ENCODE measurements around the gene FHIT. TPM values are rescaled to one million over a fixed set of nuclear protein-coding genes. Genes with fewer than 3 reads are reported as not detected.

Gene FHIT
- polyA plus RNA-seq, 1 of the 3 experiments (the other 2 are of a cell fraction): 0.41 TPM

GRCh38 chr3:59992578-59992977 lies 1258.7 kb downstream of the FHIT start (continued):
- TF ChIP-seq REST (IDR thresholded peaks at IDR 0.05; ENCODE audit: low read depth, low read length) (no peak), SMC3 (IDR thresholded peaks at IDR 0.05; ENCODE audit: low read depth, low read length) (no peak), USF2 (IDR thresholded peaks at IDR 0.05; ENCODE audit: borderline replicate concordance, low read depth, low read length) (no peak), ELF1 (IDR thresholded peaks at IDR 0.05) (no peak), RCOR1 (IDR thresholded peaks at IDR 0.05; ENCODE audit: low read length) (no peak), FOXJ3 (CRISPR knock-in tag; IDR thresholded peaks at IDR 0.05) (no peak)
- TF ChIP-seq, protein P1, sequence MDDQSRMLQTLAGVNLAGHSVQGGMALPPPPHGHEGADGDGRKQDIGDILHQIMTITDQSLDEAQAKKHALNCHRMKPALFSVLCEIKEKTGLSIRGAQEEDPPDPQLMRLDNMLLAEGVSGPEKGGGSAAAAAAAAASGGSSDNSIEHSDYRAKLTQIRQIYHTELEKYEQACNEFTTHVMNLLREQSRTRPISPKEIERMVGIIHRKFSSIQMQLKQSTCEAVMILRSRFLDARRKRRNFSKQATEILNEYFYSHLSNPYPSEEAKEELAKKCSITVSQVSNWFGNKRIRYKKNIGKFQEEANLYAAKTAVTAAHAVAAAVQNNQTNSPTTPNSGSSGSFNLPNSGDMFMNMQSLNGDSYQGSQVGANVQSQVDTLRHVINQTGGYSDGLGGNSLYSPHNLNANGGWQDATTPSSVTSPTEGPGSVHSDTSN (IDR thresholded peaks at IDR 0.05): no peak

- H3K9me3 ChIP-seq: no peaks in the 10 kb centered on the region
- H3K9ac ChIP-seq: no peak overlapping the region
- no peak overlapping the region for H3K27ac ChIP-seq (ENCODE audit: low read depth in 2 of 2, low read length in 1 of 2)
- no peaks in the 10 kb centered on the region for H3K27me3 ChIP-seq (ENCODE audit: insufficient read depth)
- no peaks in the 10 kb centered on the region for H3F3A ChIP-seq (replicated peaks; ENCODE audit: insufficient read depth)
- no peaks in the 10 kb centered on the region for H4K20me1 ChIP-seq (ENCODE audit: insufficient read depth)
- no peaks in the 10 kb centered on the region for H3K36me3 ChIP-seq (replicated peaks in 1 of 2; ENCODE audit: control insufficient read depth in 1 of 2, insufficient read depth in 2 of 2, low read length in 1 of 2)
- no peak for DNase-seq
- H2AFZ ChIP-seq (ENCODE audit: low read depth): no peak overlapping the region
- WGBS (ENCODE audit: low lambda C conversion rate): 39% methylated on average over 2 of the region's 2 CpGs
- no peaks in the 10 kb centered on the region for H3K79me2 ChIP-seq (ENCODE audit: insufficient read depth)
- H3K4me3 ChIP-seq (ENCODE audit: low read depth in 2 of 2, low read length in 1 of 2): no peak overlapping the region
- no peaks in the 10 kb centered on the region for H3K9me2 ChIP-seq
- ChIA-PET POLR2A (no interaction called here), CTCF (no interaction called here)
- no peaks in the 10 kb centered on the region for H3K4me1 ChIP-seq (ENCODE audit: control insufficient read depth in 1 of 2, insufficient read depth in 2 of 2, low read depth in 1 of 2, low read length in 1 of 2)
- no peak overlapping the region for H3K4me2 ChIP-seq
- no peak for TF ChIP-seq FOXJ3 (CRISPR knock-in tag; IDR thresholded peaks at IDR 0.05)
- no peak for TF ChIP-seq EP300 (IDR thresholded peaks at IDR 0.05; ENCODE audit: borderline replicate concordance in 1 of 2, low read depth in 1 of 2, low read length in 1 of 2)
- TF ChIP-seq RCOR1 (IDR thresholded peaks at IDR 0.05; ENCODE audit: low read length): no peak
Observed at GRCh38 chr3:59990915-59991314, 1260.3 kb downstream of the FHIT start.

- ChIA-PET POLR2A (interaction anchor here (0.7 kb wide), 1 partner anchor 43 kb away, joined by 3 read pairs; no protein-coding TSS in a partner anchor), CTCF (interaction anchor here (1.0 to 1.3 kb wide), 2 partner anchors 11 to 13 kb away, joined by 3 to 4 read pairs; no protein-coding TSS in a partner anchor)
- H3K27ac ChIP-seq (ENCODE audit: low read depth in 2 of 2, low read length in 1 of 2): no peak overlapping the region
- DNase-seq: no peak
- no peaks in the 10 kb centered on the region for H3K79me2 ChIP-seq (ENCODE audit: insufficient read depth)
- no peaks in the 10 kb centered on the region for H3K9me2 ChIP-seq
- 70% methylated on average over 3 of the region's 3 CpGs for WGBS (ENCODE audit: low lambda C conversion rate)
- H3F3A ChIP-seq (replicated peaks; ENCODE audit: insufficient read depth): no peaks in the 10 kb centered on the region
- H3K9ac ChIP-seq: no peak overlapping the region
- no peaks in the 10 kb centered on the region for H4K20me1 ChIP-seq (ENCODE audit: insufficient read depth)
- H3K4me1 ChIP-seq (ENCODE audit: control insufficient read depth in 1 of 2, insufficient read depth in 2 of 2, low read depth in 1 of 2, low read length in 1 of 2): no peaks in the 10 kb centered on the region; a peak in 1 of 4 replicates
- H2AFZ ChIP-seq (ENCODE audit: low read depth): no peak overlapping the region
- H3K4me3 ChIP-seq (ENCODE audit: low read depth in 2 of 2, low read length in 1 of 2): no peak overlapping the region
- no peaks in the 10 kb centered on the region for H3K36me3 ChIP-seq (replicated peaks in 1 of 2; ENCODE audit: control insufficient read depth in 1 of 2, insufficient read depth in 2 of 2, low read length in 1 of 2)
- no peaks in the 10 kb centered on the region for H3K27me3 ChIP-seq (ENCODE audit: insufficient read depth)
- no peak overlapping the region for H3K4me2 ChIP-seq
- no peak for TF ChIP-seq ELF1 (IDR thresholded peaks at IDR 0.05)
- TF ChIP-seq, protein P2, sequence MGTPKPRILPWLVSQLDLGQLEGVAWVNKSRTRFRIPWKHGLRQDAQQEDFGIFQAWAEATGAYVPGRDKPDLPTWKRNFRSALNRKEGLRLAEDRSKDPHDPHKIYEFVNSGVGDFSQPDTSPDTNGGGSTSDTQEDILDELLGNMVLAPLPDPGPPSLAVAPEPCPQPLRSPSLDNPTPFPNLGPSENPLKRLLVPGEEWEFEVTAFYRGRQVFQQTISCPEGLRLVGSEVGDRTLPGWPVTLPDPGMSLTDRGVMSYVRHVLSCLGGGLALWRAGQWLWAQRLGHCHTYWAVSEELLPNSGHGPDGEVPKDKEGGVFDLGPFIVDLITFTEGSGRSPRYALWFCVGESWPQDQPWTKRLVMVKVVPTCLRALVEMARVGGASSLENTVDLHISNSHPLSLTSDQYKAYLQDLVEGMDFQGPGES (IDR thresholded peaks at IDR 0.05; ENCODE audit: low read depth, low read length): no peak
- no peak for TF ChIP-seq YY1 (IDR thresholded peaks at IDR 0.05; ENCODE audit: low read depth)
- TF ChIP-seq, protein P3, sequence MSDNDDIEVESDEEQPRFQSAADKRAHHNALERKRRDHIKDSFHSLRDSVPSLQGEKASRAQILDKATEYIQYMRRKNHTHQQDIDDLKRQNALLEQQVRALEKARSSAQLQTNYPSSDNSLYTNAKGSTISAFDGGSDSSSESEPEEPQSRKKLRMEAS (IDR thresholded peaks at IDR 0.05; ENCODE audit: low read depth): no peak
- TF ChIP-seq SMC3 (IDR thresholded peaks at IDR 0.05; ENCODE audit: low read depth, low read length): no peak
- no peak for TF ChIP-seq TAF1 (IDR thresholded peaks at IDR 0.05; ENCODE audit: borderline replicate concordance, low read depth, low read length)
- TF ChIP-seq TEAD4 (IDR thresholded peaks at IDR 0.05; ENCODE audit: borderline replicate concordance, insufficient read depth): no peak
- TF ChIP-seq FOSL2 (IDR thresholded peaks at IDR 0.05; ENCODE audit: borderline replicate concordance, low read depth): no peak
- TF ChIP-seq RXRA (IDR thresholded peaks at IDR 0.05; ENCODE audit: borderline replicate concordance, low read depth): no peak
- H3K9me3 ChIP-seq: no peaks in the 10 kb centered on the region
Observed at GRCh38 chr3:59982510-59982909, 1268.7 kb downstream of the FHIT start.
